NK-92 (cell line): ENCODE results near the gene CBY1.

Experiments
- DNase-seq: peaks from one replicate; lab custom pipeline; 2025; ENCODE audit not compliant: unreplicated experiment; lab: John Stamatoyannopoulos, UW

CBY1 gene

GRCh38 chr22:38721551-38721950 lies 65.1 kb downstream of the CBY1 start:
- no peak for DNase-seq
